ENCODE measurements around the gene RHO.
"Not testable (repeated sequence)": the region's sequence is repeated elsewhere in the genome, so short reads cannot be mapped to it uniquely, and the experiment has no call there.

Gene RHO

DNA sequence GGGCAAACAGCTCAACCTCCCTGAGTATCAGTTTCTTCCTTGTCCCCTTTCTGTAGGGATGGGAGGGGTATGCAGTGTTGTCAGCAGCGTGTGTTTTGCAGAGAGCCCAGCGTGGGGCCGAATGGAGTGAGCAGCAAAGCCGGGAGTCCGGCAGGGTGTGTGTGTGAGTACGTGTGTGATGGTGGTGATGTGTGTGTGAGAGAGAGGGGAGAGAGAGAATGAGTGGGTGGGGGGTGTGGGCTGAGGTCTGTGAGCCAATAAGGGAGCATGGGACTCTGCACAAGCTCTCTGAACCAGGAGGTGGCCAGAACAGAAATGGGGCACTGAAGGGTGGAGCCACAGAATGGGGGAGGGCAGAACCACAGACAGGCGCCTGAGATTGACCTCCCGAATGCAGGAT is 44.6 kb upstream of the RHO start:
- Histone ChIP-seq H2BK120ac (ENCODE audit: low read depth, low read length) (no peak overlapping the region), H3K14ac (ENCODE audit: low read length in 2 of 2) (no peak overlapping the region), H3K36me3 (ENCODE audit: control insufficient read depth in 1 of 2, insufficient read depth in 2 of 2, low read depth in 1 of 2, low read length in 2 of 2) (peaks cover 36 to 40% of the 10 kb centered on the region in 2 experiments), H3K27ac (ENCODE audit: low read length, poor library complexity, severe bottlenecking) (no peak overlapping the region), H3K27me3 (ENCODE audit: control insufficient read depth in 1 of 2, insufficient read depth in 1 of 2, low read length in 2 of 2) (no peaks in the 10 kb centered on the region), H3K9me3 (ENCODE audit: control insufficient read depth, low read length) (no peaks in the 10 kb centered on the region), H2BK12ac (ENCODE audit: low read length in 2 of 2) (no peak overlapping the region), H4K91ac (ENCODE audit: low read length) (no peak overlapping the region), H3K4me2 (ENCODE audit: low read length, poor library complexity, severe bottlenecking) (no peak overlapping the region), H3K4me1 (ENCODE audit: control insufficient read depth, insufficient read depth, low read depth, low read length) (peaks cover 10% of the 10 kb centered on the region), H3K23ac (ENCODE audit: low read length in 2 of 2) (no peak overlapping the region), H3K18ac (ENCODE audit: low read depth in 1 of 2, low read length in 2 of 2) (no peak overlapping the region), H2BK15ac (ENCODE audit: low read depth, poor library complexity, severe bottlenecking) (no peak overlapping the region), H2AK5ac (ENCODE audit: low read length, severe bottlenecking) (no peak overlapping the region), H3K9ac (ENCODE audit: low read length) (no peak overlapping the region), H2AFZ (ENCODE audit: low read depth, low read length) (no peak overlapping the region), H3K4ac (ENCODE audit: low read depth in 1 of 2, low read length in 2 of 2) (no peak overlapping the region), H4K8ac (ENCODE audit: low read length) (no peak overlapping the region), H3K4me3 (ENCODE audit: insufficient read depth in 1 of 2, low read depth in 1 of 2, low read length in 2 of 2) (no peak overlapping the region), H2BK5ac (ENCODE audit: low read depth, low read length, poor library complexity, severe bottlenecking) (no peak overlapping the region), H3K79me1 (replicated peaks; ENCODE audit: low read length, poor library complexity, severe bottlenecking) (peaks cover 2% of the 10 kb centered on the region)
- DNase-seq: no peak
- 84% methylated on average over 8 of the region's 8 CpGs for WGBS

DNA sequence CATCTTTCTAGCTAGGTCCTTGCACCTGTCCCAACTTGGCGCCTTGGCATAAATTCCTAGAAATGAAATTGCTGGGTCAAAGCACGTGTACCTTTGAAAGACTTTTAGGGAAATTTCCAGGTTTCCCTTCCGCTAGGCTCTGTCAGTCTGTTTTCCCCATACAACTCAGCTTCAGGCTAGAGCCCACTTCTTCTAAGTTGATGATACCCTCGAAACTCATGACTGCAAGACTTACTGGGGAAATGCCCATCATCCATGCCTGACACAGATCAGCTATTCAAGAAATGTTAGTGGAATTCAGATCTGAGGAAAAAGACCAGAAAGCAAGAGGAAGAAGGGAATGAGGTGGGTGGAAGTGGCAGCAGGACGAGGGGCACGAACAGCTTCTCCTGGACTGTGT is 43.3 kb upstream of the RHO start:
- not testable (repeated sequence) for H3K79me1 ChIP-seq (replicated peaks; ENCODE audit: low read length, poor library complexity, severe bottlenecking)

DNA sequence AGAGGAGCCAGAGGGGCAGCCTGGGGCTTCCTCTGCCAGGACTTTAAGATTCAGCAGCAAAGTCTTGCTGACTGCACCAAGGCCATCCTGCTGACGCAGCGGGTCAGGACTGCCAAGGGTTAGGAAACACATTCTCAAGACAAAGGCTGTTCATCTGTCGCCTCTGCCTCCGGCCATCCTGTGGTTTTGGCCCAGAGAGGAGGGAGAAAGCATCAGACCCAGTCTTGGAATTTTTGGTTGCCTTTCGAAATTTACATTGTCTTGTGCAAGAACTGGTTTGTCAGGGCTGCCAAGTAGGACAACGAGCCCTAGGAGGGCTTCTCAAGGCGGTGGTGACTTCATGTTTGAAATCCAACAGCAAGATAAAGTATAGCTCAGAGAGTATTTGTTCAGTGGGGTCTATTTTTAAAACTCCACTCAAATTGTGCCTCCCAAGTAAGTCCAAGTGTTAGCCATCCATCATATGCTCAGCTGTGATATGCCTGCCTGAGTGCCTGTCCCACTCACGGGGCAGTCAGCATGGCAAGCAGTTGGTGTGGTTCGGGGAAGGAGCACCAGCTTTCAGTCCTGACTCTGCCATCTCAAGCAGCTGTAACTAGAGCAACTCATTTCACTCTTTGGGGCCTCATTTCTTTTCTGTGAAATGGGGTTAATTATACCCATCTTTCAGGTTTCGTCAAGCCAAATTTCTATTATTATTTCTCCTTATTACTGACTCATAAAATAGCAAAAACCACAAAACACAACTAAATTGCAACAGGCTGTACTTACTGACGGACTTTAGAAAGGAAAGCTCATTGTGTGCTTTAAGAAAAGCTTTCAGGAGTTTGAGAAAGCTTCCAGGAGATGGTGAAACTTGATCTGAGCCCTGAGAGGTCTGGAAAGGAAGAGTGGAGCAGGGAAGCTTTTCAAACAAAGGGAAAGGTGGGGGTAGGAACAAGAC is 42.4 kb upstream of the RHO start:
- Histone ChIP-seq H3K9me3 (ENCODE audit: control insufficient read depth, low read length) (no peaks in the 10 kb centered on the region), H4K8ac (ENCODE audit: low read length) (peak overlapping the region; percentile 27)
- DNase-seq: peak; percentile 93

More for the DNA sequence above, 43.3 kb upstream of the RHO start:
- H2BK120ac ChIP-seq (ENCODE audit: low read depth, low read length); H2BK12ac ChIP-seq (ENCODE audit: low read length in 2 of 2); H3K27ac ChIP-seq (ENCODE audit: low read length, poor library complexity, severe bottlenecking); H2AFZ ChIP-seq (ENCODE audit: low read depth, low read length); H3K14ac ChIP-seq (ENCODE audit: low read length in 2 of 2); H3K9me3 ChIP-seq (ENCODE audit: control insufficient read depth, low read length); H2BK5ac ChIP-seq (ENCODE audit: low read depth, low read length, poor library complexity, severe bottlenecking); H3K4ac ChIP-seq (ENCODE audit: low read depth in 1 of 2, low read length in 2 of 2); H3K23ac ChIP-seq (ENCODE audit: low read length in 2 of 2); H4K8ac ChIP-seq (ENCODE audit: low read length); DNase-seq; H4K91ac ChIP-seq (ENCODE audit: low read length); H3K18ac ChIP-seq (ENCODE audit: low read depth in 1 of 2, low read length in 2 of 2); H3K27me3 ChIP-seq (ENCODE audit: control insufficient read depth in 1 of 2, insufficient read depth in 1 of 2, low read length in 2 of 2); H2BK15ac ChIP-seq (ENCODE audit: low read depth, poor library complexity, severe bottlenecking); H2AK5ac ChIP-seq (ENCODE audit: low read length, severe bottlenecking); H3K4me2 ChIP-seq (ENCODE audit: low read length, poor library complexity, severe bottlenecking): not testable (repeated sequence)
- Histone ChIP-seq H3K4me3 (ENCODE audit: insufficient read depth in 1 of 2, low read depth in 1 of 2, low read length in 2 of 2) (peak overlapping the region in 1 of 2 experiments; percentile 23), H3K4me1 (ENCODE audit: control insufficient read depth, insufficient read depth, low read depth, low read length) (peaks cover 10% of the 10 kb centered on the region), H3K36me3 (ENCODE audit: control insufficient read depth in 1 of 2, insufficient read depth in 2 of 2, low read depth in 1 of 2, low read length in 2 of 2) (peaks cover 25 to 31% of the 10 kb centered on the region in 2 experiments), H3K9ac (ENCODE audit: low read length) (peak overlapping the region; percentile 53)
- WGBS: 99% methylated on average over 6 of the region's 6 CpGs

DNA sequence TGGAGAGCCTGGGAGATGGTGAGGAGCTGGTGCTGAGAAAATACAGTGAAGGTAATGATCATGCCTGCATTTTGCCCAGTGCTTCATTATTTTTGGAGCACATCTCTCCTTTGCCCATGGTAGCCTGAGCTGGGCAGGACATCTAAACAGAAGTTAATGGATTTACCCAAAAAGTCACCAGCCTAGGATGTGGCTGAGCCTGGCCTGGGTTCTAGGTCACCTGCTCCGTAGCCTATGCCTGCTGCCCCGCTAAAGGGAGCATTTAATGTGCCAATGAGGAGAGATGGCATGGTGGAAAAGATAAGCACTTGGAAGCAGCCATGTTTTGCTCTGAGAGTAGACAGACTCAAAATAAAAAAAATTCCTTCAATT is 41.8 kb upstream of the RHO start:
- H2BK15ac ChIP-seq (ENCODE audit: low read depth, poor library complexity, severe bottlenecking): no peak overlapping the region

More for the DNA sequence above, 42.4 kb upstream of the RHO start:
- H2BK15ac ChIP-seq (ENCODE audit: low read depth, poor library complexity, severe bottlenecking): peak overlapping the region; percentile 4
- peak overlapping the region; percentile 84 for H3K9ac ChIP-seq (ENCODE audit: low read length)
- peaks cover 14% of the 10 kb centered on the region for H3K4me1 ChIP-seq (ENCODE audit: control insufficient read depth, insufficient read depth, low read depth, low read length)
- no peak overlapping the region for H2AK5ac ChIP-seq (ENCODE audit: low read length, severe bottlenecking)
- no peak overlapping the region for H3K14ac ChIP-seq (ENCODE audit: low read length in 2 of 2)
- peak overlapping the region; percentile 57 for H2BK120ac ChIP-seq (ENCODE audit: low read depth, low read length)
- H3K4me3 ChIP-seq (ENCODE audit: insufficient read depth in 1 of 2, low read depth in 1 of 2, low read length in 2 of 2): peak overlapping the region in 1 of 2 experiments; percentile 39
- no peak overlapping the region for H3K4me2 ChIP-seq (ENCODE audit: low read length, poor library complexity, severe bottlenecking)
- H2AFZ ChIP-seq (ENCODE audit: low read depth, low read length): no peak overlapping the region
- peaks cover 17 to 27% of the 10 kb centered on the region in 2 experiments for H3K36me3 ChIP-seq (ENCODE audit: control insufficient read depth in 1 of 2, insufficient read depth in 2 of 2, low read depth in 1 of 2, low read length in 2 of 2)
- H3K23ac ChIP-seq (ENCODE audit: low read length in 2 of 2): no peak overlapping the region
- peak overlapping the region; percentile 52 for H4K91ac ChIP-seq (ENCODE audit: low read length)
- no peaks in the 10 kb centered on the region for H3K79me1 ChIP-seq (replicated peaks; ENCODE audit: low read length, poor library complexity, severe bottlenecking)
- H2BK12ac ChIP-seq (ENCODE audit: low read length in 2 of 2): no peak overlapping the region
- H3K4ac ChIP-seq (ENCODE audit: low read depth in 1 of 2, low read length in 2 of 2): no peak overlapping the region
- no peak overlapping the region for H2BK5ac ChIP-seq (ENCODE audit: low read depth, low read length, poor library complexity, severe bottlenecking)
- 80% methylated on average over 10 of the region's 11 CpGs for WGBS
- H3K27me3 ChIP-seq (ENCODE audit: control insufficient read depth in 1 of 2, insufficient read depth in 1 of 2, low read length in 2 of 2): no peaks in the 10 kb centered on the region
- H3K18ac ChIP-seq (ENCODE audit: low read depth in 1 of 2, low read length in 2 of 2): peak overlapping the region in 1 of 2 experiments; percentile 73
- peak overlapping the region; percentile 6 for H3K27ac ChIP-seq (ENCODE audit: low read length, poor library complexity, severe bottlenecking)

More for the DNA sequence above, 41.8 kb upstream of the RHO start:
- no peaks in the 10 kb centered on the region for H3K27me3 ChIP-seq (ENCODE audit: control insufficient read depth in 1 of 2, insufficient read depth in 1 of 2, low read length in 2 of 2)
- H2BK5ac ChIP-seq (ENCODE audit: low read depth, low read length, poor library complexity, severe bottlenecking): no peak overlapping the region
- H3K14ac ChIP-seq (ENCODE audit: low read length in 2 of 2): peak overlapping the region in 1 of 2 experiments; percentile 13
- peak overlapping the region; percentile 27 for H4K8ac ChIP-seq (ENCODE audit: low read length)
- peaks cover 17 to 27% of the 10 kb centered on the region in 2 experiments for H3K36me3 ChIP-seq (ENCODE audit: control insufficient read depth in 1 of 2, insufficient read depth in 2 of 2, low read depth in 1 of 2, low read length in 2 of 2)
- peaks cover 14% of the 10 kb centered on the region for H3K4me1 ChIP-seq (ENCODE audit: control insufficient read depth, insufficient read depth, low read depth, low read length)
- peak overlapping the region in 1 of 2 experiments; percentile 6 for H3K4ac ChIP-seq (ENCODE audit: low read depth in 1 of 2, low read length in 2 of 2)
- H3K9me3 ChIP-seq (ENCODE audit: control insufficient read depth, low read length): no peaks in the 10 kb centered on the region
- H2AK5ac ChIP-seq (ENCODE audit: low read length, severe bottlenecking): no peak overlapping the region
- peak overlapping the region; percentile 52 for H4K91ac ChIP-seq (ENCODE audit: low read length)
- H3K79me1 ChIP-seq (replicated peaks; ENCODE audit: low read length, poor library complexity, severe bottlenecking): no peaks in the 10 kb centered on the region
- H3K18ac ChIP-seq (ENCODE audit: low read depth in 1 of 2, low read length in 2 of 2): no peak overlapping the region
- DNase-seq: no peak
- H3K4me3 ChIP-seq (ENCODE audit: insufficient read depth in 1 of 2, low read depth in 1 of 2, low read length in 2 of 2): peak overlapping the region in 1 of 2 experiments; percentile 17
- H3K9ac ChIP-seq (ENCODE audit: low read length): peak overlapping the region; percentile 84
- 100% methylated on average over 2 of the region's 2 CpGs for WGBS
- H2BK120ac ChIP-seq (ENCODE audit: low read depth, low read length): peak overlapping the region; percentile 57
- H3K27ac ChIP-seq (ENCODE audit: low read length, poor library complexity, severe bottlenecking): peak overlapping the region; percentile 55
- H2BK12ac ChIP-seq (ENCODE audit: low read length in 2 of 2): peak overlapping the region in 1 of 2 experiments; percentile 33
- no peak overlapping the region for H2AFZ ChIP-seq (ENCODE audit: low read depth, low read length)
- H3K4me2 ChIP-seq (ENCODE audit: low read length, poor library complexity, severe bottlenecking): no peak overlapping the region
- no peak overlapping the region for H3K23ac ChIP-seq (ENCODE audit: low read length in 2 of 2)

Measured in mesenchymal stem cell (in vitro differentiated cells and primary cell).